Measurements from ENCODE around the gene UNKL.
"Not testable (repeated sequence)": the region's sequence is repeated elsewhere in the genome, so short reads cannot be mapped to it uniquely, and the experiment has no call there.

Gene UNKL

GRCh38 chr16:1335996-1336395, 78.5 kb downstream of the UNKL start:
- DNase-seq = no peak

- DNase-seq = no peak
Observed at GRCh38 chr16:1335211-1335971, 79.1 kb downstream of the UNKL start.

- no peak for DNase-seq
Observed at GRCh38 chr16:1334739-1335138, 79.8 kb downstream of the UNKL start.

- no peak for DNase-seq
Observed at GRCh38 chr16:1333854-1334700, 80.4 kb downstream of the UNKL start.

GRCh38 chr16:1333149-1333812, 81.2 kb downstream of the UNKL start, which contains the start of gene BAIAP3:
Gene BAIAP3 (plus strand): TSS chr16:1333645. CDS start chr16:1338550, 4,905 bp downstream.
- DNase-seq = peak; percentile 43 to 59

GRCh38 chr16:1332618-1333148, 81.8 kb downstream of the UNKL start:
- DNase-seq = no peak

- DNase-seq = no peak
Observed at GRCh38 chr16:1331712-1332617, 82.5 kb downstream of the UNKL start.

- DNase-seq = no peak
Observed at GRCh38 chr16:1330931-1331711, 83.4 kb downstream of the UNKL start.

- DNase-seq = no peak
Observed at GRCh38 chr16:1330260-1330914, 84.1 kb downstream of the UNKL start.

- DNase-seq = not testable (repeated sequence)
Observed at GRCh38 chr16:1328961-1329360, 85.5 kb downstream of the UNKL start.

GRCh38 chr16:1328136-1328535, 86.4 kb downstream of the UNKL start:
- DNase-seq = not testable (repeated sequence)

GRCh38 chr16:1327619-1327947, 86.9 kb downstream of the UNKL start:
- DNase-seq = no peak

- no peak for DNase-seq
Observed at GRCh38 chr16:1326946-1327618, 87.4 kb downstream of the UNKL start.

- DNase-seq = no peak
Observed at GRCh38 chr16:1326391-1326790, 88.1 kb downstream of the UNKL start.

GRCh38 chr16:1325673-1326371, 88.7 kb downstream of the UNKL start:
- DNase-seq = no peak

- DNase-seq = no peak
Observed at GRCh38 chr16:1325261-1325660, 89.2 kb downstream of the UNKL start.

GRCh38 chr16:1324286-1324826, 90.1 kb downstream of the UNKL start:
- DNase-seq = no peak

GRCh38 chr16:1323296-1324239, 90.9 kb downstream of the UNKL start:
- DNase-seq = no peak
